ENCODE measurements around the gene MRGPRE. TPM values are rescaled to one million over a fixed set of nuclear protein-coding genes. Genes with fewer than 3 reads are reported as not detected.

The MRGPRE gene
- total RNA-seq, 1 donor from 2014 or later = not detected

- FAIRE-seq = no peak
- DNase-seq (ENCODE audit: low spot score in 2 of 2) = no peak
Measured at GRCh38 chr11:3198815-3199214, 33.4 kb downstream of the MRGPRE start.

- no peak for DNase-seq (ENCODE audit: low spot score in 2 of 2)
- FAIRE-seq = no peak
Measured at GRCh38 chr11:3197878-3198528, 34.2 kb downstream of the MRGPRE start.

GRCh38 chr11:3197044-3197695 is 35.0 kb downstream of the MRGPRE start:
- DNase-seq (ENCODE audit: low spot score in 2 of 2) (peak in 1 of 2 donors; percentile 4), FAIRE-seq (no peak)

GRCh38 chr11:3196161-3197043 is 35.8 kb downstream of the MRGPRE start:
- peak; percentile 2 to 11 for DNase-seq (ENCODE audit: low spot score in 2 of 2)
- no peak for FAIRE-seq

DNA sequence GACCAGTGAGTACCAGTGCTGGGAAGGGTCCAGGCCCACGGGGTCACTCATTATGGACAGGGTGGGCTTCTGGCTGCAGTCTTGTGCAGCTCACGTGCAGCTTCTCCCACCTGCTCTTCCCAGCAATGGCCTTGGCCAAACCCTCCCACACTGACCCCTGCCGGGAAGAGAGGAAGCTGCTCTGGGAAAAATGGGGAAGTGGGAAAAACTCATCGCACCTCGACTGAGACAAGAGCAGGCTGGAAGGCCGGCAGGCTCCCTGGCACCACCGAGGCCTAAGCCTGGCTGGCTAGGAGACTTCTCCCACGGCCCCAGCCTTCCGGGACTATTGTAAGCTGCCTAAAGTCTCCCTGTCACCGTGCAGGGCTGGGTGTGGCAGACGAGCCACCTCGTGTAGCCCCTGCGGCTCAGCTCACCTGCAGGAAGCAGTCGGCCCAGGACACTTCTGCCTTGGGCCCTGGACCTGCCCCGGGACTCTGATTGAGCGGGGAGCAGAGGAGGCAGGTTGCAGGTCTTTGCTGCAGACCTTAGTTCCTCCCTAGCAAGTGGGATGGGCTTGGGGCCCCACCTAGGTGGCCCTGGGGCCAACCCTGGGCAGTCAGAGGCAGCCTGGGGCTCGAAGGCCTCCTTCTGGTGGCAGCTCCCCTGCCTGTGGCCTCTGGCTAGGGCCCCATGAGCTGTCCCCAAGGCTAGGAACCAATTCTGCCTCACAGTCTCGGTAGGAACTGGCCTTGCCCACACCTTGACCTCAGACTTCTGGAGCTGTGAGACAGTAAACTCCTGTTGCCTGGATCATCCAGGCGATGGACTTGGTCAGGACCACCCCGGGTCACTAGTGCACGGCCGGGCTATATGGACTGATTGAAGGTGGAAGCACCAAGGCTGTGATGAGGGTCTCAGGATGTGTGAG is 36.7 kb downstream of the MRGPRE start:
- no peak for FAIRE-seq
- DNase-seq (ENCODE audit: low spot score in 2 of 2) = peak; percentile 6 to 30

- peak in 1 of 2 donors; percentile 6 for DNase-seq (ENCODE audit: low spot score in 2 of 2)
- FAIRE-seq = no peak
Measured at GRCh38 chr11:3194016-3194816, 38.0 kb downstream of the MRGPRE start.

GRCh38 chr11:3193373-3194015 is 38.7 kb downstream of the MRGPRE start:
- peak in 1 of 2 donors; percentile 2 for DNase-seq (ENCODE audit: low spot score in 2 of 2)
- no peak for FAIRE-seq

DNA sequence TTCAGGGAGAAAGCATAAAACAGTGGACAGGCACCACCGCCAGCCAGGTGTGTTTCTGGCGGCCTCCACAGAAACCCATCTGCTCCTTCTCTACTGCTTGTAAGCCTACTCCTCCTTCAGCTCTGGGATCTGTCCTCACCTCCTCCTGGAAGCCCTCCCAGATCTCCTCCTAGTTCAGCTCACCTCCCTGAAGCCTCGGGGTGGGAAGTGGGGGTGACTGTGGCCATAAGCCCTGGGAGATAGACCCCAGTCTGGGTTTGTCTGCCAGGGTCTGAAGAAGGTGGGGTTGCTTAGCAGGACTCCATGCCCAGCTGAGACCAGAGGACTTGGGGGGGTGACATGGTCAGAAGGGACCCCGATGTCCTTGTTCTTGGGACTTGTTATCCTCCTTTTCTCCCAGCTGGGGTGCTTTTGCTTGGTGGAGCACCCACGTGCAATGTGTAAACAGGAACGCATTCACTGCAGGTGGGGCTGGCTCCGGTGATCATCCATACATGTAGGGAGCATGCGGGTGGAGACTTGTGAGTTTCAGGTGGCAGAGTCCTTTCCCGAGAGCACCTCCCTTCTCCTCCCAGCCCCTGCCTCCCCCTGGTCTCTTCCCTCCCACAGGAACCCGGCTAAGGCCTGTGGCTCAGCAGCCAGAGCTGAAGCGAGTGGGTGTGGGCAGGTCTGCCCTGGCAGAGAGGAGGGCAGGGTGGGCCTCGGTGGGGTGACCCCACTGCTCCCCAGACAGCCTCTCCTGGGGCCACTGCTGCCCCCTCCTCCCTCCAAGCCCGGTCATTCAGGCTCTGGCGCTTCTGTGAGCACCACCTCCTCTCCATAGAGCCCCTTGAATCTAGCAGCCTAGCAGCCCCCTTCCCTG is 39.5 kb downstream of the MRGPRE start:
- FAIRE-seq (no peak), DNase-seq (ENCODE audit: low spot score in 2 of 2) (no peak)

- DNase-seq (ENCODE audit: low spot score in 2 of 2) (no peak), FAIRE-seq (no peak)
Measured at GRCh38 chr11:3191586-3192324, 40.5 kb downstream of the MRGPRE start.

- DNase-seq (ENCODE audit: low spot score in 2 of 2) (no peak), FAIRE-seq (no peak)
Measured at GRCh38 chr11:3190600-3190999, 41.6 kb downstream of the MRGPRE start.

- no peak for FAIRE-seq
- no peak for DNase-seq (ENCODE audit: low spot score in 2 of 2)
Measured at GRCh38 chr11:3189886-3190583, 42.2 kb downstream of the MRGPRE start.

GRCh38 chr11:3189196-3189843 is 42.9 kb downstream of the MRGPRE start:
- no peak for DNase-seq (ENCODE audit: low spot score in 2 of 2)
- no peak for FAIRE-seq

DNA sequence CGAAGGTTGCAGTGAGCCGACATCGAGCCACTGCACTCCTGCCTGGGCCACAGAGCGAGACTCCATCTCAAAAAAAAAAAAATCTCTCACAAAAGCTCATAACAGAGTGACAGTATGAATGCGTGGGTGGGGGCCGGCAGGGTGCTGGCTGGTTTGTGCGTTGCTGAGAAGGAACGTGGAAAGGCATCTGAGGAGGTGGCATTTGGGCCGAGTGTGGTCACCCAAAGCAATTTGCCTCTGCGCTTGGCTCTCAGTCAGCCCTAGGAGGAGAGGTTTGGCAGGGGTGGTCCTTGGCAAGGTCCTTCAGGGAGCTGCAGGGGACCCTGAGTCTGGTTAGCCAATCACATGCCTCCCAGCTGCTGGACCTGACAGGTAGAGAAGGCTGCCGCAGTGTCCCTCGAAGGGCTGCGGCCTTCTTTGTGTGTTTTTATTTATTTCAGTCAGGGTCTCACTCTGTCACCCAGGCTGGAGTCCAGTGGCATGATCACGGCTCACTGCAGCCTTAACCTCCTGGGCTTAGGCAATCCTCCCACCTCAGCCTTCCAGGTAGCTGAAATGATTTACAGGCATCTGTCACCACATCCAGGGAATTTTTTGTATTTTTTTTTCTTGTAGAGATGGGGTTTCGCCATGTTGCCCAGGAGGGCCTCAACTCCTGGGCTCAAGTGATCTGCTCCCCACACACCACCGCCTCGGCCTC is 43.6 kb downstream of the MRGPRE start:
- no peak for FAIRE-seq
- no peak for DNase-seq (ENCODE audit: low spot score in 2 of 2)

- FAIRE-seq (no peak), DNase-seq (ENCODE audit: low spot score in 2 of 2) (no peak)
Measured at GRCh38 chr11:3186166-3186953, 45.9 kb downstream of the MRGPRE start.
